HCT116 (cell line): ENCODE measurements around the gene MAOB.

Experiments
- CEBPB ChIP-seq: IDR thresholded peaks from 2 replicates; pipeline ENCODE4 v1.6.1; 2012; ENCODE audit warnings: low read depth
- CTCF ChIP-seq, 3 experiments: fragments of 200-600 bp in 1 of 3; sonication (generic) in 1 of 3; IDR thresholded peaks in 2 of 3; conservative IDR thresholded peaks in 1 of 3; 2 replicates each; pipeline ENCODE4 v1.5.1; 2012 to 2017; ENCODE audit warnings: low read depth in 2 of 3, low read length in 2 of 3, antibody characterized with exemption in 1 of 3, borderline replicate concordance in 1 of 3, control low read depth in 1 of 3, mild to moderate bottlenecking in 1 of 3, mixed read lengths in 1 of 3, mixed run types in 1 of 3, moderate library complexity in 1 of 3; ENCODE audit not compliant: insufficient read depth in 1 of 3
- EZH2 ChIP-seq: fragments of 200-600 bp; sonication (generic); IDR thresholded peaks from 2 replicates; pipeline ENCODE4 v1.6.1; 2017; ENCODE audit warnings: antibody characterized with exemption, mixed run types
- EZH2phosphoT487 ChIP-seq: fragments of 200-600 bp; IDR thresholded peaks from 2 replicates; pipeline ENCODE4 v1.6.1; 2018; ENCODE audit warnings: antibody characterized with exemption, borderline replicate concordance
- MAX ChIP-seq: IDR thresholded peaks from 2 replicates; pipeline ENCODE4 v1.6.1; 2012
- POLR2A ChIP-seq: IDR thresholded peaks from 2 replicates; pipeline ENCODE4 v1.7.0; 2011; ENCODE audit warnings: borderline replicate concordance; ENCODE audit not compliant: insufficient read depth, insufficient read length; ENCODE audit errors: extremely low read depth
- POLR2AphosphoS5 ChIP-seq: IDR thresholded peaks from 2 replicates; pipeline ENCODE4 v1.6.1; 2011; ENCODE audit warnings: mild to moderate bottlenecking, low read depth, low read length, moderate library complexity
- SP1 ChIP-seq: IDR thresholded peaks from 2 replicates; pipeline ENCODE4 v1.6.1; 2012; ENCODE audit warnings: low read depth
- YY1 ChIP-seq: IDR thresholded peaks from 2 replicates; pipeline ENCODE4 v1.6.1; 2011; ENCODE audit warnings: low read length, low read depth, moderate library complexity, mild to moderate bottlenecking; ENCODE audit not compliant: insufficient replicate concordance; ENCODE audit errors: extremely low read depth
- TF ChIP-seq, protein P1 (sequence below): IDR thresholded peaks from 2 replicates; pipeline ENCODE4 v1.6.1; 2011; ENCODE audit warnings: mild to moderate bottlenecking, low read length, moderate library complexity; ENCODE audit not compliant: insufficient replicate concordance; ENCODE audit errors: extremely low read depth

DNA sequence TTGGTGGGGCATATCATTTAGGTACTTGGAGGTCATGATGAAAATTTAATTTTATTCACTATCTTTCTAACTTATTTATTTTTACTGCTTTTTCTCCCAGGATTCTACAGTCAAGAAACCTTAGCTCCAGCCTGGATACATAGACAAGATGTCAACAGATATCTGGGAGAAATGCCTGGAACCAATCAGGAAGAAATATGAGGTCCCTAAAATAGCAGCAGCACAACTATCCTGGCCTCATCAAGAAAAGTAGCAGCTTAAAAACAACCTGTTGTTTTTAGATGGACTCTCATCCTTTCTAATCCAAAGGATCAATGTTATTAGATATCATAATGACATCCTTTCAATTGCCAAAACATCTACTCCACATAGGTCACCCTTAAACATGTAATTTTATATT lies 54.5 kb downstream of the MAOB start:
- TF ChIP-seq CTCF (IDR thresholded peaks at IDR 0.05 in 2 of 3, conservative IDR thresholded peaks at IDR 0.05 in 1 of 3; ENCODE audit: borderline replicate concordance in 1 of 3, insufficient read depth in 1 of 3, low read depth in 2 of 3, low read length in 2 of 3) (no peak), EZH2 (no peak), CEBPB (no peak), POLR2AphosphoS5 (no peak), POLR2A (no peak), SP1 (no peak), MAX (no peak), EZH2phosphoT487 (no peak), YY1 (no peak)
- TF ChIP-seq, protein P1, sequence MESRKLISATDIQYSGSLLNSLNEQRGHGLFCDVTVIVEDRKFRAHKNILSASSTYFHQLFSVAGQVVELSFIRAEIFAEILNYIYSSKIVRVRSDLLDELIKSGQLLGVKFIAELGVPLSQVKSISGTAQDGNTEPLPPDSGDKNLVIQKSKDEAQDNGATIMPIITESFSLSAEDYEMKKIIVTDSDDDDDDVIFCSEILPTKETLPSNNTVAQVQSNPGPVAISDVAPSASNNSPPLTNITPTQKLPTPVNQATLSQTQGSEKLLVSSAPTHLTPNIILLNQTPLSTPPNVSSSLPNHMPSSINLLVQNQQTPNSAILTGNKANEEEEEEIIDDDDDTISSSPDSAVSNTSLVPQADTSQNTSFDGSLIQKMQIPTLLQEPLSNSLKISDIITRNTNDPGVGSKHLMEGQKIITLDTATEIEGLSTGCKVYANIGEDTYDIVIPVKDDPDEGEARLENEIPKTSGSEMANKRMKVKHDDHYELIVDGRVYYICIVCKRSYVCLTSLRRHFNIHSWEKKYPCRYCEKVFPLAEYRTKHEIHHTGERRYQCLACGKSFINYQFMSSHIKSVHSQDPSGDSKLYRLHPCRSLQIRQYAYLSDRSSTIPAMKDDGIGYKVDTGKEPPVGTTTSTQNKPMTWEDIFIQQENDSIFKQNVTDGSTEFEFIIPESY = no peak
